ENCODE measurements around the gene STEAP4. TPM values are rescaled to one million over a fixed set of nuclear protein-coding genes. Genes with fewer than 3 reads are reported as not detected.
"Not testable (repeated sequence)": the region's sequence is repeated elsewhere in the genome, so short reads cannot be mapped to it uniquely, and the experiment has no call there.

Gene STEAP4
- total and polyA plus RNA-seq, 9 of the 15 experiments (the other 6 are each of a cell fraction or from before 2014, with no cell fraction given): 0.07 TPM; not detected in 8

DNA sequence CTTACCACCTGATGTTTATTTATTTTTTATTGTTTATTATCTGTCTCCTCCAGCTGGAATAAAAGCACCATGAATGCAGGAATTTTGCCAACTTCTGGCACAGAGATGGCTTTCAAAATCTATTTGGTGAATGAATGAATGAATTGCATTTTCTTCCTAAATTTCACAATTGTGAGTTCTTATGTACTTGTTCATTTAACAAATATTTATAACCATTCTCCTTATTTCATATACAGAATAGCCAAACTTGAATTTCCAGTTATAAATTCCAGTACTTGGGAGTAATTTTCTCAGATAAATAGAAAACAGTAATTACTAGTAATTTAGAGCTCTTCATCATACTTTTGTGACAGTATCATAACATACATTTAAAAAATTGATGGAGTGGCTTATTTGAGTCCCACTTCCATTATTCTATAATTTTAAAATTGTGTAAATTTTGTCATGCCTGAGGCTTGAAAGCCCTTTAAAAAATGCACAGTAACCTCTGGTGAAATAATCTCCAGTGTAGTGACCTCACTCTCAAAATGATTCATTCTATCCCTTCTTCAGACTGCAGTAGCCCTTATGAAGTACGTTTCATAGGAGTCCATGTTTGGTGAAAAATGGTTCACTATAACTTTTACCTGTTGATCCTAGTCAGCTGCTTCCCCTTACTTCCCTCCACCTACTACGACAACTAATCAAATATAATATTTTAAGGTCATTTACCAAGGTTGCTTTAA lies 46.9 kb downstream of the STEAP4 start (continued):
- TF ChIP-seq, protein P1, sequence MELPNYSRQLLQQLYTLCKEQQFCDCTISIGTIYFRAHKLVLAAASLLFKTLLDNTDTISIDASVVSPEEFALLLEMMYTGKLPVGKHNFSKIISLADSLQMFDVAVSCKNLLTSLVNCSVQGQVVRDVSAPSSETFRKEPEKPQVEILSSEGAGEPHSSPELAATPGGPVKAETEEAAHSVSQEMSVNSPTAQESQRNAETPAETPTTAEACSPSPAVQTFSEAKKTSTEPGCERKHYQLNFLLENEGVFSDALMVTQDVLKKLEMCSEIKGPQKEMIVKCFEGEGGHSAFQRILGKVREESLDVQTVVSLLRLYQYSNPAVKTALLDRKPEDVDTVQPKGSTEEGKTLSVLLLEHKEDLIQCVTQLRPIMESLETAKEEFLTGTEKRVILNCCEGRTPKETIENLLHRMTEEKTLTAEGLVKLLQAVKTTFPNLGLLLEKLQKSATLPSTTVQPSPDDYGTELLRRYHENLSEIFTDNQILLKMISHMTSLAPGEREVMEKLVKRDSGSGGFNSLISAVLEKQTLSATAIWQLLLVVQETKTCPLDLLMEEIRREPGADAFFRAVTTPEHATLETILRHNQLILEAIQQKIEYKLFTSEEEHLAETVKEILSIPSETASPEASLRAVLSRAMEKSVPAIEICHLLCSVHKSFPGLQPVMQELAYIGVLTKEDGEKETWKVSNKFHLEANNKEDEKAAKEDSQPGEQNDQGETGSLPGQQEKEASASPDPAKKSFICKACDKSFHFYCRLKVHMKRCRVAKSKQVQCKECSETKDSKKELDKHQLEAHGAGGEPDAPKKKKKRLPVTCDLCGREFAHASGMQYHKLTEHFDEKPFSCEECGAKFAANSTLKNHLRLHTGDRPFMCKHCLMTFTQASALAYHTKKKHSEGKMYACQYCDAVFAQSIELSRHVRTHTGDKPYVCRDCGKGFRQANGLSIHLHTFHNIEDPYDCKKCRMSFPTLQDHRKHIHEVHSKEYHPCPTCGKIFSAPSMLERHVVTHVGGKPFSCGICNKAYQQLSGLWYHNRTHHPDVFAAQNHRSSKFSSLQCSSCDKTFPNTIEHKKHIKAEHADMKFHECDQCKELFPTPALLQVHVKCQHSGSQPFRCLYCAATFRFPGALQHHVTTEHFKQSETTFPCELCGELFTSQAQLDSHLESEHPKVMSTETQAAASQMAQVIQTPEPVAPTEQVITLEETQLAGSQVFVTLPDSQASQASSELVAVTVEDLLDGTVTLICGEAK (IDR thresholded peaks at IDR 0.05): no peak
- TF ChIP-seq, protein P1 (CRISPR knock-in tag; IDR thresholded peaks at IDR 0.05): no peak

DNA sequence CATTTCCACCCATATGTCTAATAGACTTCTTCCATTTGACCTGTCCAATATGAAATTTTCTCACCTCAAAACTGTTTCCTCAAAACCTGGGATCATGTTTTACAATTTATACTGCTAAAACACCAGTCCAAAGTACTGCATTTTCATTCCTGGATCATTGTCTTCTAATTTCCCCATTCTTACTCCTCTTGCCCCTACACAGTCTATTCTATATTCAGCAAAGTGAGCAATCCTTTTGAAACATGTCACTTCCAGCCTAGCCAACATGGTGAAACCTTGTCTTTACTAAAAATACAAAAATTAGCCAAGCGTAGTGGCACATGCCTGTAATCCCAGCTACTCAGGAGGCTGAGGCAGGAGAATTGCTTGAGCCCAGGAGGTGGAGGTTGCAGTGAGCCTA lies 48.4 kb downstream of the STEAP4 start:
- H3K4me1 ChIP-seq (replicated peaks in 1 of 2; ENCODE audit: control insufficient read depth in 2 of 2, insufficient read depth in 2 of 2, low read length in 2 of 2); FAIRE-seq; in situ Hi-C loops (cut with MboI); DNase-seq (ENCODE audit: extremely low read depth in 1 of 4, low spot score in 3 of 4); H3K9me3 ChIP-seq (replicated peaks; ENCODE audit: control insufficient read depth, insufficient read depth, low read depth, low read length); H3K27ac ChIP-seq (ENCODE audit: extremely low read depth, low read depth, low read length); H4K20me1 ChIP-seq (replicated peaks; ENCODE audit: control insufficient read depth, insufficient read depth, low read length); H3K36me3 ChIP-seq (ENCODE audit: control insufficient read depth, insufficient read depth, low read length); CTCF ChIA-PET (ENCODE audit: low intra/inter-chr PET ratio); BruUV-seq (replicated peaks); ATAC-seq; H3K79me2 ChIP-seq (ENCODE audit: control insufficient read depth, insufficient read depth, low read length); H3K9ac ChIP-seq (ENCODE audit: insufficient read depth in 1 of 2, low read depth in 2 of 2, low read length in 2 of 2); H3K4me3 ChIP-seq; H2AFZ ChIP-seq (ENCODE audit: low read depth, low read length); H3K27me3 ChIP-seq (ENCODE audit: control insufficient read depth in 2 of 2, insufficient read depth in 2 of 2, low read length in 2 of 2); H3K4me2 ChIP-seq (ENCODE audit: insufficient read depth, low read length); intact Hi-C loops (cut with micrococcal nuclease); H3K9me1 ChIP-seq (ENCODE audit: control insufficient read depth, insufficient read depth, low read length): not testable (repeated sequence)
- POLR2A ChIA-PET: interaction anchor here (1.0 kb wide), 1 partner anchor 1936 kb away, joined by 3 read pairs; no protein-coding TSS in a partner anchor
- 0% methylated on average over 1 of the region's 1 CpG for WGBS (ENCODE audit: insufficient coverage, low coverage, missing lambda C conversion rate)
